CD4-positive, alpha-beta T cell (primary cell): ENCODE data around the gene NME8. TPM values are rescaled to one million over a fixed set of nuclear protein-coding genes. Genes with fewer than 3 reads are reported as not detected.

Experiments used
- ATAC-seq: fragments of 200-7000 bp; cut with Tn5 transposase; one replicate; pipeline ENCODE4 v1.10.0; 2022; ENCODE audit warnings: mild to moderate bottlenecking; ENCODE audit not compliant: poor library complexity
- CTCF ChIA-PET: fragments of 350-600 bp; sonication (Branson Sonifier 250); formaldehyde crosslinking; loops from one replicate; lab custom pipeline; 2021; ENCODE audit warnings: antibody characterized with exemption, inconsistent platforms; lab: Charles Lee
- POLR2A ChIA-PET: fragments of 350-600 bp; sonication (Branson Sonifier 250); formaldehyde crosslinking; loops from one replicate; lab custom pipeline; 2021; ENCODE audit warnings: antibody characterized with exemption, inconsistent platforms; lab: Charles Lee
- DNase-seq, 14 experiments: peaks; one replicate each; pipeline ENCODE4 v3.0.0-alpha.2; 2013 to 2020; ENCODE audit warnings: mixed read lengths in 2 of 14
- H3K27ac ChIP-seq, 2 donors: one replicate each; pipeline versions ENCODE4 v1.5.1 to v1.7.0; 2013; ENCODE audit warnings: low read length in 2 of 2, low read depth in 1 of 2, mild to moderate bottlenecking in 1 of 2
- H3K27me3 ChIP-seq, 2 experiments: 1 replicate in 1 of 2; 2 replicates in 1 of 2; pipeline versions ENCODE4 v1.6.1 to v1.7.0; 2013; ENCODE audit warnings: low read length in 2 of 2, control low read depth in 1 of 2, mild to moderate bottlenecking in 1 of 2, moderate library complexity in 1 of 2; ENCODE audit not compliant: insufficient read depth in 2 of 2, control insufficient read depth in 1 of 2
- H3K36me3 ChIP-seq: one replicate; pipeline ENCODE4 v1.6.1; 2013; ENCODE audit warnings: low read length, control low read depth; ENCODE audit not compliant: insufficient read depth
- H3K4me1 ChIP-seq: one replicate; pipeline ENCODE4 v1.6.1; 2013; ENCODE audit warnings: low read length, control low read depth; ENCODE audit not compliant: insufficient read depth
- H3K4me3 ChIP-seq: one replicate; pipeline ENCODE4 v1.5.1; 2013; ENCODE audit warnings: mild to moderate bottlenecking, low read length, moderate library complexity
- H3K9me3 ChIP-seq, 2 experiments: 1 replicate in 1 of 2; 2 replicates in 1 of 2; pipeline versions ENCODE4 v1.6.1 to v1.7.0; 2013; ENCODE audit warnings: low read length in 2 of 2, mild to moderate bottlenecking in 2 of 2, control low read depth in 1 of 2, moderate library complexity in 1 of 2; ENCODE audit not compliant: control insufficient read depth in 1 of 2, insufficient read depth in 1 of 2
- H3K27ac Mint-ChIP-seq: one replicate; pipeline ENCODE4 v1.8.0; 2020; ENCODE audit warnings: mixed read lengths
- H3K27me3 Mint-ChIP-seq: one replicate; pipeline ENCODE4 v1.8.0; 2021; ENCODE audit warnings: mixed read lengths
- H3K36me3 Mint-ChIP-seq: one replicate; pipeline ENCODE4 v1.8.0; 2021; ENCODE audit warnings: low read depth, mixed read lengths
- H3K4me1 Mint-ChIP-seq: one replicate; pipeline ENCODE4 v1.8.0; 2021; ENCODE audit warnings: low read depth, mixed read lengths
- H3K4me3 Mint-ChIP-seq: one replicate; pipeline ENCODE4 v1.8.0; 2020; ENCODE audit warnings: mild to moderate bottlenecking, mixed read lengths
- H3K9me3 Mint-ChIP-seq: one replicate; pipeline ENCODE4 v1.8.0; 2020; ENCODE audit warnings: mixed read lengths
- CTCF ChIP-seq: fragments of 200-600 bp; IDR thresholded peaks from one replicate; pipeline ENCODE4 v1.8.0; 2022; ENCODE audit warnings: antibody characterized with exemption, mild to moderate bottlenecking
- intact Hi-C, 2 experiments: fragments of 100-400 bp; cut with DNase I in 1 of 2; cut with micrococcal nuclease in 1 of 2; formaldehyde crosslinking; loops; one replicate each; pipeline versions ENCODE4 v1.15.1 to v1.9.0; 2023 to 2025; cut with DNase I, micrococcal nuclease
- total RNA-seq, 174 experiments: library from RNA in 2 of 174; stranded (reverse) in 2 of 174; gene quantifications; one replicate each; pipeline ENCODE4 v1.2.3 and lab custom pipeline; 2021 to 2026

Gene NME8
- total RNA-seq, 2 experiments from 2014 or later, result not detected

DNA sequence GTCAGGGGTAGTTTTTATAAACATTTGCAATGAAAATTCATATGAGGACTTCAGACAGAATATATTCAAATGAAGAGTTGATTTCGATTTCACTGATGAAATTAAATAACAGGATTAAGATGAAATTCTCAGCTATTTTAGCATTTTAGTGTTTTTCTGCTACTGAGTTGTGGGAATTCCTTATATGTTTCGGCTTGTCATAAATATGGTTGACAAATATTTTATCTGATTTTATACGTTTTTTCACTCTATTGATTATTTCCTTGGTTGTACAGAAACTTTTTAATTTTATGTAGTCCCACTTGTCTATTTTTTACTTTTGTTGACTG lies 14.6 kb upstream of the NME8 start:
- Mint-ChIP-seq H3K4me1 (no peaks in the 10 kb centered on the region), H3K4me3 (no peak overlapping the region), H3K27ac (no peak overlapping the region), H3K27me3 (peaks cover 7% of the 10 kb centered on the region), H3K36me3 (no peaks in the 10 kb centered on the region), H3K9me3 (no peaks in the 10 kb centered on the region)
- ATAC-seq (no peak), DNase-seq (no peak)
- Histone ChIP-seq H3K9me3 (no peaks in the 10 kb centered on the region), H3K36me3 (no peaks in the 10 kb centered on the region), H3K4me3 (no peak overlapping the region), H3K4me1 (peaks cover 6% of the 10 kb centered on the region), H3K27ac (no peak overlapping the region), H3K27me3 (no peaks in the 10 kb centered on the region)
- ChIA-PET CTCF (interaction anchor here (1.8 kb wide), 1 partner anchor 16 kb away, joined by 4 read pairs; no protein-coding TSS in a partner anchor), POLR2A (no interaction called here)
- intact Hi-C loops, result loop anchor here (5.0 to 10.0 kb wide), 2 partner anchors 596 to 599 kb away; no protein-coding TSS in a partner anchor
- peak; percentile 57 for TF ChIP-seq CTCF

DNA sequence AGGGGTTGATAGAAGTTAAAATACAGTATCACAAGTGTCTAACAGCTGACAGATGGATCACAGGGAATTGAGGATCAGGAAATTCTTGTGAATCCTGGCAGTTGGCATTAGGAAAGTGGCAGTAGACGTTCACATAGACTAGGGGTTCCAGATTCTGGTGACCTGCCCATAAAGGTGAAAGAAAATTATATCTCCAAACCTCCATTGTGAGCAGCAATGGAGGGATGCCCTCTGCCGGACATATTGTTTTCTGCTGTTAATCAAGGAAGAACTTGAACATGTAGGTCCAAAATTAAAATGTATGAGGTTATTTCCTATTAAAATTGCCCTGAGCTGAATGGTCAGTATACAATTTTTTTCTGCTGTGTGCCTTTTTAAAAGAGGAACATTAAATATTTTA lies 5.1 kb downstream of the NME8 start:
- Histone ChIP-seq H3K9me3 (peaks cover 0 to 4% of the 10 kb centered on the region in 2 experiments), H3K27ac (no peak overlapping the region), H3K36me3 (no peaks in the 10 kb centered on the region), H3K4me3 (no peak overlapping the region), H3K27me3 (no peaks in the 10 kb centered on the region), H3K4me1 (no peaks in the 10 kb centered on the region)
- Mint-ChIP-seq H3K4me1 (no peaks in the 10 kb centered on the region), H3K27ac (no peak overlapping the region), H3K27me3 (peaks cover 12% of the 10 kb centered on the region), H3K4me3 (no peak overlapping the region), H3K9me3 (no peaks in the 10 kb centered on the region), H3K36me3 (no peaks in the 10 kb centered on the region)
- ChIA-PET CTCF (no interaction called here), POLR2A (no interaction called here)
- ATAC-seq (no peak), DNase-seq (no peak)
- intact Hi-C loops, result no loop called here
- no peak for TF ChIP-seq CTCF

DNA sequence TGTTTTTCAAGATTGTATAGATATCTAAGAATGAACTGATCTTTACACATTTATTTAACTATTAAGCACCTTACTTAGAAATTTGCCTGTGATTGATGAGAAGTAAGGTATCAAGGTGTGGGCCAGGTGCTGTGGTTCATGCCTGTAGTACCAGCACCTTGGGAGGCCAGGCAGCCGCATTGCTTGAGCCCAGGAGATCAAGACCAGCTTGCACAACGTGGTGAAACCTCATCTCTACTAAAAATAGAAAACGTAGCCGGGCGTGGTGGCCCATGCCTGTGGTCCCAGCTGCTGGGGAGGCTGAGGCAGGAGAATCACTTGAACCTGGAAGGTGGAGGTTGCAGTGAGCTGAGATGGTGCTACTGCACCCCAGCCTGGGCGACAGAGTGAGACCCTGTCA lies 33.7 kb downstream of the NME8 start:
- no peak for TF ChIP-seq CTCF
- no peaks in the 10 kb centered on the region for H3K4me1 ChIP-seq
- H3K36me3 ChIP-seq, result no peaks in the 10 kb centered on the region
- Mint-ChIP-seq H3K27me3 (peaks cover 22% of the 10 kb centered on the region), H3K4me3 (no peak overlapping the region), H3K27ac (no peak overlapping the region), H3K36me3 (no peaks in the 10 kb centered on the region), H3K4me1 (no peaks in the 10 kb centered on the region), H3K9me3 (no peaks in the 10 kb centered on the region)
- peak in 1 of 14 experiments; percentile 0 for DNase-seq
- intact Hi-C loops, result no loop called here
- H3K27me3 ChIP-seq, result no peaks in the 10 kb centered on the region
- no peak overlapping the region for H3K27ac ChIP-seq
- H3K9me3 ChIP-seq, result peaks cover 0 to 4% of the 10 kb centered on the region in 2 experiments
- ChIA-PET CTCF (interaction anchor here (0.6 kb wide), 1 partner anchor 174 kb away, joined by 4 read pairs; no protein-coding TSS in a partner anchor), POLR2A (no interaction called here)
- ATAC-seq, result no peak
- no peak overlapping the region for H3K4me3 ChIP-seq
